ENCODE results near the gene NT5DC4.
A peak's percentile ranks its signal among the peaks of the same experiment; 100 is the strongest.

Gene NT5DC4

GRCh38 chr2:112720785-112721184 is at the start of gene NT5DC4:
NT5DC4 (plus strand) TSS chr2:112721020; CDS start chr2:112721080, 60 bp downstream.
- no peak for DNase-seq

- DNase-seq, result no peak
Measured at GRCh38 chr2:112671801-112672200, 49.0 kb upstream of the NT5DC4 start.

GRCh38 chr2:112673008-112673407 is 47.8 kb upstream of the NT5DC4 start:
- no peak for DNase-seq

GRCh38 chr2:112674229-112674628 is 46.6 kb upstream of the NT5DC4 start:
- DNase-seq, result no peak

GRCh38 chr2:112679484-112679883 is 41.3 kb upstream of the NT5DC4 start:
- no peak for DNase-seq

- no peak for DNase-seq
Measured at GRCh38 chr2:112680666-112681101, 40.1 kb upstream of the NT5DC4 start.

GRCh38 chr2:112682101-112682500 is 38.7 kb upstream of the NT5DC4 start:
- DNase-seq, result no peak

GRCh38 chr2:112683550-112684414 is 37.0 kb upstream of the NT5DC4 start:
- DNase-seq, result no peak

- no peak for DNase-seq
Measured at GRCh38 chr2:112684415-112684775, 36.4 kb upstream of the NT5DC4 start.

- DNase-seq, result no peak
Measured at GRCh38 chr2:112685271-112685884, 35.4 kb upstream of the NT5DC4 start.

GRCh38 chr2:112686348-112687217 is 34.2 kb upstream of the NT5DC4 start:
- DNase-seq, result no peak

GRCh38 chr2:112687522-112687921 is 33.3 kb upstream of the NT5DC4 start:
- no peak for DNase-seq

- DNase-seq, result no peak
Measured at GRCh38 chr2:112688086-112688880, 32.5 kb upstream of the NT5DC4 start.

GRCh38 chr2:112690853-112691401 is 29.9 kb upstream of the NT5DC4 start:
- DNase-seq, result peak; percentile 63

- no peak for DNase-seq
Measured at GRCh38 chr2:112691881-112692281, 28.9 kb upstream of the NT5DC4 start.

GRCh38 chr2:112692495-112692911 is 28.3 kb upstream of the NT5DC4 start:
- peak; percentile 43 for DNase-seq

- no peak for DNase-seq
Measured at GRCh38 chr2:112692918-112693317, 27.9 kb upstream of the NT5DC4 start.

GRCh38 chr2:112693596-112693995 is 27.2 kb upstream of the NT5DC4 start:
- DNase-seq, result no peak

- no peak for DNase-seq
Measured at GRCh38 chr2:112694182-112694581, 26.6 kb upstream of the NT5DC4 start.

- DNase-seq, result no peak
Measured at GRCh38 chr2:112698834-112699515, 21.8 kb upstream of the NT5DC4 start.

- no peak for DNase-seq
Measured at GRCh38 chr2:112699984-112700667, 20.7 kb upstream of the NT5DC4 start.

Data from activated gamma-delta T cell treated with Interleukin-2 at 50 U/mL for 16 hours (primary cell).